Mesothelial cell of epicardium (in vitro differentiated cells): ENCODE data around the gene AMBN. TPM values are rescaled to one million over a fixed set of nuclear protein-coding genes. Genes with fewer than 3 reads are reported as not detected.

Source experiments
- DNase-seq, 2 experiments: peaks; one replicate each; pipeline ENCODE4 v3.0.0; 2021; ENCODE audit warnings: low spot score in 2 of 2; ENCODE audit not compliant: unreplicated experiment in 2 of 2
- H3K27ac Mint-ChIP-seq: 2 replicates; pipeline ENCODE4 v1.8.0; 2021; ENCODE audit warnings: mixed read lengths
- H3K27me3 Mint-ChIP-seq: 2 replicates; pipeline ENCODE4 v1.8.0; 2021; ENCODE audit warnings: low read depth, mixed read lengths
- H3K36me3 Mint-ChIP-seq: 2 replicates; pipeline ENCODE4 v1.8.0; 2021; ENCODE audit warnings: mixed read lengths
- H3K4me1 Mint-ChIP-seq: 2 replicates; pipeline ENCODE4 v1.8.0; 2021; ENCODE audit warnings: mixed read lengths
- H3K4me3 Mint-ChIP-seq: 2 replicates; pipeline ENCODE4 v1.8.0; 2021; ENCODE audit warnings: mild to moderate bottlenecking, moderate library complexity, mixed read lengths
- H3K9me3 Mint-ChIP-seq: 2 replicates; pipeline ENCODE4 v1.8.0; 2021; ENCODE audit warnings: mixed read lengths
- CTCF ChIP-seq: fragments of 200-600 bp; sonication (generic); IDR thresholded peaks from one replicate; pipeline ENCODE4 v1.5.0; 2021; ENCODE audit warnings: antibody characterized with exemption; ENCODE audit not compliant: unreplicated experiment
- total RNA-seq: library from RNA; stranded (reverse); gene quantifications from 3 replicates; pipeline ENCODE4 v1.2.1, GENCODE V29; 2021

The AMBN gene
- total RNA-seq, 1 donor from 2014 or later: 0.36 TPM

GRCh38 chr4:70583952-70584834 lies 7.9 kb upstream of the AMBN start:
- no peaks in the 10 kb centered on the region for H3K36me3 Mint-ChIP-seq
- peaks cover 7% of the 10 kb centered on the region for H3K9me3 Mint-ChIP-seq
- TF ChIP-seq CTCF: no peak
- no peak overlapping the region for H3K27ac Mint-ChIP-seq
- no peaks in the 10 kb centered on the region for H3K27me3 Mint-ChIP-seq
- H3K4me1 Mint-ChIP-seq: peaks cover 12% of the 10 kb centered on the region
- no peak for DNase-seq
- no peak overlapping the region for H3K4me3 Mint-ChIP-seq

GRCh38 chr4:70586841-70587240 lies 5.2 kb upstream of the AMBN start:
- Mint-ChIP-seq H3K36me3 (no peaks in the 10 kb centered on the region), H3K4me1 (peaks cover 18% of the 10 kb centered on the region), H3K9me3 (no peaks in the 10 kb centered on the region), H3K4me3 (no peak overlapping the region), H3K27ac (no peak overlapping the region), H3K27me3 (no peaks in the 10 kb centered on the region)
- TF ChIP-seq CTCF: no peak
- DNase-seq: no peak

GRCh38 chr4:70589785-70590184 lies 2.3 kb upstream of the AMBN start:
- DNase-seq: no peak
- peaks cover 14% of the 10 kb centered on the region for H3K4me1 Mint-ChIP-seq
- H3K27me3 Mint-ChIP-seq: no peaks in the 10 kb centered on the region
- H3K36me3 Mint-ChIP-seq: no peaks in the 10 kb centered on the region
- H3K9me3 Mint-ChIP-seq: no peaks in the 10 kb centered on the region
- no peak for TF ChIP-seq CTCF
- H3K27ac Mint-ChIP-seq: no peak overlapping the region
- no peak overlapping the region for H3K4me3 Mint-ChIP-seq

GRCh38 chr4:70594196-70594595 lies 2.1 kb downstream of the AMBN start:
- DNase-seq: no peak
- Mint-ChIP-seq H3K27me3 (no peaks in the 10 kb centered on the region), H3K36me3 (no peaks in the 10 kb centered on the region), H3K4me1 (peaks cover 9% of the 10 kb centered on the region), H3K4me3 (no peak overlapping the region), H3K27ac (no peak overlapping the region), H3K9me3 (no peaks in the 10 kb centered on the region)
- TF ChIP-seq CTCF: no peak

GRCh38 chr4:70600305-70600704 lies 8.2 kb downstream of the AMBN start:
- TF ChIP-seq CTCF: no peak
- Mint-ChIP-seq H3K9me3 (no peaks in the 10 kb centered on the region), H3K36me3 (no peaks in the 10 kb centered on the region), H3K4me1 (peaks cover 10% of the 10 kb centered on the region), H3K27ac (no peak overlapping the region), H3K4me3 (no peak overlapping the region), H3K27me3 (no peaks in the 10 kb centered on the region)
- DNase-seq: no peak
